HG03565 (cell line): Measurements from ENCODE around the gene CATSPER3.
"Not testable (repeated sequence)": the region's sequence is repeated elsewhere in the genome, so short reads cannot be mapped to it uniquely, and the experiment has no call there.

Experiments
- ATAC-seq: cut with Tn5 transposase; IDR thresholded peaks from one replicate; pipeline ENCODE4 v1.9.1; 2021; ENCODE audit warnings: mild to moderate bottlenecking, moderate library complexity; ENCODE audit not compliant: unreplicated experiment

CATSPER3 gene

DNA sequence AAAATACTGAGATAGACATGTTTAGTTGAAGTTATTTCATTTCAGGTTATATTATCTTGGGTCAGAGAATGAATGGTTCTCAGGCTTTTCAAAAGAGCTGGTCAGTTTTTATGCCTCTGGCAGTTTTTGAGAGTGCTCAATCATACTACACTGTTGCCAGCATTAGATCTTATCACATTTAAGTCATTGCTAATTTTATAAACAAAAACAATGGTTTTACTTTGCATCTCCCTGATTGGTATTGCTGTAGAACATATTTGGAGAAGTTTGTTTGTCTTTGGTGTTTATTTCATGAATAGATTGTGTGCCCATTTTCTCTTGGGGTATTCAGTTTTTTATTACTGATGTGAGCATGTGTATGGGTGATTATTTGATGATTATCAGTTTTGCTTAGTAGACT is 1.5 kb downstream of the CATSPER3 start:
- ATAC-seq = no peak

DNA sequence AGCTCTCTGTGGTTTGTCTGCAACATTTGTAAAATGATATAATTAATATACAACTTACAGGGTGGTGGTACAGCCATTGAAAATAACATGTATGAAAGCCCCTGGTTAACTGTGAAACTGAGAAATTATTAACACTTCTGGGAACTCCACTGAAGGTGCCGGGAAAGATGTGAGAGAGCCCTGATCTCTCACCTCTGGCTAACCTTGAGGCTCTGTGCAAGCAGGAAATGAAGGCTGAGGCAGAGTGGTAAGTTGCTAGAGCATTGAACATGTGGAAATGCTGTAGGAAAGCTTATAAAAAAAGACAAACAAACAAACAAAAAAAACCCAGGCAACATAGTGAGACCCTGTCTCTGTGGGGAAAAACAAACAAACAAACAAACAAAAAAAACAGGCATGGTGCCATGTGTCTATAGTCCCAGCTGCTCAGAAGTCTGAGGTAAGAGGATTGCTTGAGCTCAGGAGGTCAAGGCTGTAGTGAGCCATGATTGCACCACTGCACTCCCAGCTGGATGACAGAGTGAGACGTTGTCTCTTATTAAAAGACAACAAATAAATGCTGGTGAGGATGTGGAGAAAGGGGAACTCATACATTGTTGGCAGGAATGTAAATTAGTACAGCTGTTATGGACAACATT is 7.5 kb downstream of the CATSPER3 start:
- no peak for ATAC-seq

- ATAC-seq = no peak
Observed at GRCh38 chr5:134975843-134976242, 8.1 kb downstream of the CATSPER3 start.

GRCh38 chr5:134976841-134977240 is 9.1 kb downstream of the CATSPER3 start:
- no peak for ATAC-seq

DNA sequence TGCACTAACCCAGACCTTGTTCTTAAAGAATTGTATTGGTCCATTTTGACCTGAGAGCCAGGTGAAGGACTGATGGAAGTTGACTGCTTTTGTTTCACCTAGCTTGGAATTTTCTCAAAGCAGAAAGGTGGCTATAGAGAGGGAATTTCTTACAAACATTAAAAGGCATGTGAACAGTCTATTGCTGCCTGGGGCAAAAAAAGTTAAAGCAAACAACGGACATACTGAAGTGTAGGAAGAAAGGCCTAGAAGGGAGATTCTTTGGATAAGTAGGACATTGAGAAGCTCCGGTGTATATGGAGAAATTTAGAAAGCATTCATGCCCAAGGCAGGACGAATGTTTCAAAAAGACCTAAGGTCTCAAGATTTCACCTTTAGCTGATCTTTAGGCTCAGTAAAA is 11.7 kb downstream of the CATSPER3 start:
- ATAC-seq = no peak

DNA sequence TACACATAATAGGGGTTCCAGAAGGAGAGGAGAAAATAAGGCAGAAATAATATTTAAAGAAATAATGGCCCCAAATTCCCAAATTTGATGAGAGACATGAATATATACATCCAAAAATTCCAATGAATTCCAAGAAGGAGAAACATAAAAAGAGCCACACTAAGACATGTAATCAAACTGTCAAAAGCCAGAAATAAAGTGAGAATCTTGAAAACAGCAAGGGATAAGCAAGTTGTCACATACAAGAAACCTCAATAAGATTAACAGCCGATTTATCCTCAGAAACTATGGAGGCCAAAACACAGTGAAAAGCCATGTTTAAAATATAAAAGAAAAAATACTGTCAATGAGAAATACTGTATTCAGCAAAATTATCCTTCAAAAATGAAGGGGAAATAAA is 14.5 kb downstream of the CATSPER3 start:
- no peak for ATAC-seq

- ATAC-seq = no peak
Observed at GRCh38 chr5:134989266-134989830, 21.6 kb downstream of the CATSPER3 start.

GRCh38 chr5:134990183-134990582 is 22.5 kb downstream of the CATSPER3 start:
- ATAC-seq = not testable (repeated sequence)

DNA sequence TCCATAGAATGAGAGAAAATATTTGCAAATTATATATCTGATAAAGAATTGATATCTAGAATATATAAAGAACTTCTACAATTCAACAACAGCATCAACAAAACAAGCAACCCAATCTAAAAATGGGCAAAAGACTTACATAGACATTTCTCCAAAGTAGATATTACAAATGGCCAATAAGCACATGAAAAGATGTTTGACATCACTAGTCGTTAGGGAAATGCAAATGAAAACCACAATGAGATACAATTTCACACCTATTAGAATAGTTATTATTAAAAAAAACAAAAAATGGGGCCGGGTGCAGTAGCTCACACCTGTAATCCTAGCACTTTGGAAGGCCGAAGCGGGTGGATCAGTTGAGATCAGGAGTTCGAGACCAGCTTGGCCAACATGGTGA is 24.4 kb downstream of the CATSPER3 start:
- ATAC-seq = no peak

- no peak for ATAC-seq
Observed at GRCh38 chr5:134993161-134993560, 25.5 kb downstream of the CATSPER3 start.

GRCh38 chr5:134994560-134995156 is 27.0 kb downstream of the CATSPER3 start:
- no peak for ATAC-seq

GRCh38 chr5:134995850-134996402 is 28.2 kb downstream of the CATSPER3 start:
- ATAC-seq = no peak

DNA sequence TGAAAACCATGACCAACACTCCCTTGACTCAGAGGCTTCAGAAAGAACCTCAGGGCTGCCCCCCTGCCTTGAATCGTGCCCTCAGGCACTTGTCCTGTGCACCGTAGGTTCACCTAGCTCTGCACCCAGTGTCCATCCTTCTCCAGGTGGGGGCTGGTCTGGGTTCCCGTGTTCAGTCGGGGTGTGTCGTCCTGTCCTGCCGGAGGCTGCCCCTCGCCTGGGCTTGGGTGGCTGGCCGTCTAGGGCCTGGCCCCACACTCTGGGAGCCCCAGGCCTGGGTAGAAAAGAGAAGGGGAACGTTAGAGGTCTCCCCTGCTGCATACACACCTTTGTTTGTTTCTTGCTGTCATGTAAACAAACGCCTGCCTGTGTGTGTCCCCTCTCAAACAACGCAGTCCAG is 29.3 kb downstream of the CATSPER3 start:
- no peak for ATAC-seq

DNA sequence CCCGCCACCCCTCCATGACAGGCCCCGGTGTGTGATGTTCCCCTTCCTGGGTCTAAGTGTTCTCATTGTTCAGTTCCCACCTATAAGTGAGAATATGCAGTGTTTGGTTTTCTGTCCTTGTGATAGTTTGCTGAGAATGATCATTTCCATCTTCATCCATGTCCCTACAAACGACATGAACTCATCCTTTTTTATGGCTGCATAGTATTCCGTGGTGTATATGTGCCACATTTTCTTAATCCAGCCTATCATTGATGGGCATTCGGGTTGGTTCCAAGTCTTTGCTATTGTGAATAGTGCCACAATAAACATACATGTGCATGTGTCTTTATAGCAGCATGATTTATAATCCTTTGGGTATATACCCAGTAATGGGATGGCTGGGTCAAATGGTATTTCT is 30.4 kb downstream of the CATSPER3 start:
- ATAC-seq = not testable (repeated sequence)

- ATAC-seq = no peak
Observed at GRCh38 chr5:135004376-135004775, 36.7 kb downstream of the CATSPER3 start.

GRCh38 chr5:135005076-135005475 is 37.4 kb downstream of the CATSPER3 start:
- no peak for ATAC-seq

DNA sequence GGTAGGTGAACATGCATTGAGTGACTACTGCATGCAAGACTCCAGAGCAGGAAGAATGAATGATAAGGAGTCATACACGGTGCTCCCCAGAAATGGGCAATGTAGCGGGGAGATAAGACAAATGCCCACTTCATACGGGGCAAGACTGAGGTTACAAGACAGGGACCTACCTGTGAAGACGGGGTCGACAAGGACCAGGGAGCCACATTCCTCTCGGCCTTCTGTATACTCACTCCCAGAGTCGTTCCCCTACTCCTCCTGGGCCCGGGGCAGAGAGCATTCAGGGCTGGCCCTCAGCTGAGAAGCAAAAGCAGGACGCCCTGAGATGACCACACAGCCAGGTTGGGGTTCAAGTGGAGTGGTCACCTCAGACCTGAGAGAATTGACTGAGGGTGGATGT is 39.6 kb downstream of the CATSPER3 start:
- no peak for ATAC-seq

GRCh38 chr5:135007749-135008363 is 40.1 kb downstream of the CATSPER3 start:
- ATAC-seq = no peak

- no peak for ATAC-seq
Observed at GRCh38 chr5:135008556-135008955, 40.8 kb downstream of the CATSPER3 start.

GRCh38 chr5:135008981-135009735 is 41.5 kb downstream of the CATSPER3 start:
- ATAC-seq = no peak
